Epithelial cell of proximal tubule (primary cell): ENCODE measurements around the gene ME1. TPM values are rescaled to one million over a fixed set of nuclear protein-coding genes. Genes with fewer than 3 reads are reported as not detected.

Experiments
- DNase-seq: peaks from one replicate; pipeline ENCODE4 v3.0.0-alpha.2; 2011; ENCODE audit warnings: low read depth
- H3K4me3 ChIP-seq: 2 replicates; pipeline ENCODE4 v1.5.1; 2011; ENCODE audit warnings: low read depth, mild to moderate bottlenecking, low read length
- total RNA-seq: library from RNA; depleted of rRNA; stranded (reverse); fragments of >200 nt; gene quantifications from 2 replicates; pipeline ENCODE4 v1.2.3, GENCODE V29; 2015
- TF ChIP-seq, protein P1 (sequence below): conservative IDR thresholded peaks from 2 replicates; pipeline ENCODE4 v1.5.1; 2012; ENCODE audit warnings: low read depth, mild to moderate bottlenecking, low read length

ME1 gene
- total RNA-seq, 1 donor from 2014 or later = 13.3 TPM

DNA sequence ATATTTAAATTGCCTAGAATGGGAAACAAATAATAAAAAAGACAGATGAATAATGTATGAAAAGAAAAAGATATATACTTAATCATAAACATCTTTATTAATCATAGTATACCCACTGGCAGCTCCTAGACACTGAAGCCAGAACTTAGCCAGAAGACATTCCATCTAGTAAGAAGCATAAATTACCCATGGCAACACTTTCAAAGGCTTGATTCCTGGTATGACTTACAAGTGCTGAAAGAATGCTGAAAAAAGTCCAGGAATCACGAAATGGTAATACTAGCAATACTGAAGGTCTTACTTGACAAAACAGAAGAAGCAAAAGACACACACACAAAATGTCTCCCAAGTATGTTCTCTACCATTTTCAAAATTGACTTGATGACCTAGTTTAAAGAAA lies 199.7 kb downstream of the ME1 start:
- TF ChIP-seq, protein P1, sequence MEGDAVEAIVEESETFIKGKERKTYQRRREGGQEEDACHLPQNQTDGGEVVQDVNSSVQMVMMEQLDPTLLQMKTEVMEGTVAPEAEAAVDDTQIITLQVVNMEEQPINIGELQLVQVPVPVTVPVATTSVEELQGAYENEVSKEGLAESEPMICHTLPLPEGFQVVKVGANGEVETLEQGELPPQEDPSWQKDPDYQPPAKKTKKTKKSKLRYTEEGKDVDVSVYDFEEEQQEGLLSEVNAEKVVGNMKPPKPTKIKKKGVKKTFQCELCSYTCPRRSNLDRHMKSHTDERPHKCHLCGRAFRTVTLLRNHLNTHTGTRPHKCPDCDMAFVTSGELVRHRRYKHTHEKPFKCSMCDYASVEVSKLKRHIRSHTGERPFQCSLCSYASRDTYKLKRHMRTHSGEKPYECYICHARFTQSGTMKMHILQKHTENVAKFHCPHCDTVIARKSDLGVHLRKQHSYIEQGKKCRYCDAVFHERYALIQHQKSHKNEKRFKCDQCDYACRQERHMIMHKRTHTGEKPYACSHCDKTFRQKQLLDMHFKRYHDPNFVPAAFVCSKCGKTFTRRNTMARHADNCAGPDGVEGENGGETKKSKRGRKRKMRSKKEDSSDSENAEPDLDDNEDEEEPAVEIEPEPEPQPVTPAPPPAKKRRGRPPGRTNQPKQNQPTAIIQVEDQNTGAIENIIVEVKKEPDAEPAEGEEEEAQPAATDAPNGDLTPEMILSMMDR = no peak
- DNase-seq = no peak
- H3K4me3 ChIP-seq = no peak overlapping the region

DNA sequence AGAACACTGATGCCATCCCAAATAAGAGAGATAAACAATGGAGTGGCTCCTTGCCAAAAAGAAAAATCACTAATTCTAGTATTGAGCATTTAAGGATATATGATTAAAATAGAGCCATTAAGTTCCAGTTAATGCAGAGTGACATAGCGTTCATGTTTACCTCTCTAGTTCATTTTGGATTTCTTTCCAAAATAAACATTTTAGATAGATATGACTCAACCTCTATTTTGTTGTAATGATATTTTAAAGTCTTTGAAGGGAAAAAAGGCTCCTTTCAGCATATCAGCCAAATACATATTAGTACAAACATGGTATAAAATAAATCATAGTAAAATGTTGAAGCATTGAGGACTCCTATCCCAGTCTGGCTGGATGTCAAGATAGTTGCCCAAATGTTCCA lies 204.3 kb downstream of the ME1 start:
- H3K4me3 ChIP-seq = no peak overlapping the region
- DNase-seq = no peak
- TF ChIP-seq, protein P1 = no peak

DNA sequence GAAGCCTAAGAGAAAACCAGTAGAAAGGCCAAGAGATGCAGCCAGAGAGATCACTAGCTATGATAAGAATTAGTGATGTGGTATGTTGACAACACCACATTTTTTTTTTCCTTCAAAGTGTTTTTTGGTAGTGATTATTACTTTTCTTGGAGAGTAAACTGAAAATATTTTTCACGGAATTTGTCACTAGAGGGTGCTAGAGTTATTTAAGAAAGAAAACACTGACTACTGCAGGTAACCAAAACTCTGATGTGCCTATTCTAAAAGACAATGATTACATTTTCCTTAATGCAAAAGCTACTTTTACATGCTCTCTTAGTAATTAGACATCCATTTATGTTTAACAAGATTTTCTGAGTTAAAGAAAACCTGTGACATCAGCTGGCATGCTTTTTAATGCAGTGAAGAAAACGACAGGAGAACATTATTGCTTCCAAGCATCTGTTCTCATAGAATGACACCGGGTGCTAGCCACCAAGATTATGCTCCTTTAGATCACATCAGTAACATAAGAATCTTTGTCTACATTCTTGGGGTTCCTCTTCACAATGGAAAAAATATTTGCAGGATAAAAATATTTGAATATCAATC lies 208.9 kb downstream of the ME1 start:
- TF ChIP-seq, protein P1 = peak; percentile 56
- no peak overlapping the region for H3K4me3 ChIP-seq
- DNase-seq = no peak

DNA sequence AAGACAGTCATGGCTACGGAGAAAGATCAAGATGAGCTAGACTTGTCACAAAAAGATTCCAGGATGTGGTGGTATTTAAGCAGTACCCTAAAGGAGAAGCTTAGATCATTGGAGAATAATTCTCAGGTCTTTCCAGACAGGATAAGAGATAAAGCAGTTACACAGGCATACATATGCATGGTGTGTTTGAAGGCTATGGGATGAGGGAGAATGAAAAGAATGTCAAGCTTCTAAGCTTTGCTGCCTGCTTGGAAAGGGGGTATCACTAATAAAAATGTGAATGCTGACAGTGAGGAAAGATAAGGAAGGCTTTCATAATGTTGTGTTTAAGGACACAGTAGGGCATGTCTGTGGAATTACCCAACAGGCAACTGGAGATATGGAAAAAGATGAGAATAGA lies 209.6 kb downstream of the ME1 start:
- H3K4me3 ChIP-seq = no peak overlapping the region
- no peak for DNase-seq
- TF ChIP-seq, protein P1 = no peak

DNA sequence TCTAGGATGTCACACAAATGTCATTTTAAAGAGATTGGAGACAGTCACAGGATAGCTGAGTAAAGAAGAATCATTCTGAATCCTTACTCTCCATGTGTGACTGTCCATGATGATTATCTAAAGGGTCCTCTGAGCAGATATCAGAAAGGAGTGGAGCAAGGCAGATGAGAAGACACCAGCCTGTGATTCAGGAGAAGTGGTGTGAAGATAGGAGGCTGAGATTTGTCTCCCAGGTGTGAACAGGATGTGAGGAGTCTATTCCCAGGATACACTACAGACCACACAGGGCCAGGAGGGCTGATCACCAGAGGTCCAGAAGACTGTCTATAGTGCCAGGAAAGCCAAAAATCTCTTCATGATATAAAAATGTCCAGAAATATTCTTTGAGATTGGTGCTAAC lies 210.7 kb downstream of the ME1 start:
- TF ChIP-seq, protein P1 = no peak
- no peak overlapping the region for H3K4me3 ChIP-seq
- no peak for DNase-seq

DNA sequence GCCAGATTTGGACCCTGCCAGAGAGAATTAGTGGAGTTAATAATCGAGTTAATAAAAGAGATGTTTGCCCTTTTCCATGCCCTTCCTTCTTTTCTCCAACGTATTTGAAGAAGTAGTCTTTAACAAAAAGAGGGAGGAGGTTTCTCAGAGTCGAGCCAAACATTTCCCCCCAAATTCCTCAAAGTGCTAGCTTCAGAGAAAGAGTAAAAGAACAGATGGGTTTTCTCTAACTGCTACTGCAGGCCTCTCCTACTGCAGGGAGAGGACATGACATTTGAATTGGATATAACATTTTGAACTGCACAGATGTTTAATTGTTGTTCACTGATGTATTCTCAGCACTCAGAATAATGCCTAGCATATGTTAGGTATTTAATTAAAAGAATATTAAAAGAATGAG lies 212.2 kb downstream of the ME1 start:
- no peak for DNase-seq
- TF ChIP-seq, protein P1 = no peak
- H3K4me3 ChIP-seq = no peak overlapping the region

DNA sequence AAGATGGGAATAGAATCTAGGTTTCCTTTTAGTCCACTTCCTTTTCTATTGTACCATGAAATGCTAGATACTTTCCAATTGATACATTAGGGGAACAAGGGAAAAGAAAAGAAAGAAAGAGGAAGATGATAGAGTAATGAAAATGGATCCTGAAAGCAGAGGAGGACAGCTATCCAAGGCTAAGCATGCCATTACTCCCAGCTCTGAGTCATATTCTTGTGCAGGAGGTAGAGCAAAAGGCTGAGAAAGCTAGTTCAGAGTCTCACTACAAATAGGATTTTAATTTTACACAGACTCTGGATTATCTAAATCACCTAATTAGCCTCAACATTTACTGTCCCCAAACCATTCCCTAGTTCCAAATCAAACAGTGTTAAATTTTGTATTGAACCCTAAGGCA lies 214.0 kb downstream of the ME1 start:
- no peak for DNase-seq
- TF ChIP-seq, protein P1 = no peak
- no peak overlapping the region for H3K4me3 ChIP-seq
